Epithelial cell of proximal tubule (primary cell): Measurements from ENCODE around the gene PTPRN2. TPM values are rescaled to one million over a fixed set of nuclear protein-coding genes. Genes with fewer than 3 reads are reported as not detected.

ENCODE experiments used
- DNase-seq: peaks from one replicate; pipeline ENCODE4 v3.0.0-alpha.2; 2011; ENCODE audit warnings: low read depth
- H3K4me3 ChIP-seq: 2 replicates; pipeline ENCODE4 v1.5.1; 2011; ENCODE audit warnings: low read depth, mild to moderate bottlenecking, low read length
- CTCF ChIP-seq: conservative IDR thresholded peaks from 2 replicates; pipeline ENCODE4 v1.5.1; 2012; ENCODE audit warnings: low read depth, mild to moderate bottlenecking, low read length
- total RNA-seq: library from RNA; depleted of rRNA; stranded (reverse); fragments of >200 nt; gene quantifications from 2 replicates; pipeline ENCODE4 v1.2.3, GENCODE V29; 2015

Gene PTPRN2
- total RNA-seq, 1 donor from 2014 or later: 2.8 TPM

- TF ChIP-seq CTCF: no peak
- H3K4me3 ChIP-seq: no peak overlapping the region
- no peak for DNase-seq
Observed at GRCh38 chr7:157555944-157556641, 1031.5 kb downstream of the PTPRN2 start.

DNA sequence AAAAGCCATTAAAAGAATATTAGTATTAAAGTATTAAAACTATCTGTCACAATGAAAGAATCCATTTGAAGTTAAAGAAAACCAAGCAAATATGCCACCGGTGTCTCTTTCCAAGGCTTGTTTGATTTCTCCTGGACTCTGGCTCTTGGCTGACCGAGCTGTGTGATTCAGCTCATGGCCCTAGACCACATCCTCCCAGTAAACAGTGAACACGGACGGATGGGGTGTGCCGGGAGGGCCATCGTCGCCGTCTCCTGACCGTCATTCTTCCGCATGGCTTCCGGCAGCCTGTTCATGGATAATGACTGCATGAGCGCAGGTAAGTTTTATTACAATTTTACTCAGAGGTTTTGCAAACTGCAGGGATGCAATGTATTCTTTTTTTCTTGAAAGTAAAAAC is 1032.3 kb downstream of the PTPRN2 start:
- H3K4me3 ChIP-seq: no peak overlapping the region
- DNase-seq: no peak
- TF ChIP-seq CTCF: no peak

DNA sequence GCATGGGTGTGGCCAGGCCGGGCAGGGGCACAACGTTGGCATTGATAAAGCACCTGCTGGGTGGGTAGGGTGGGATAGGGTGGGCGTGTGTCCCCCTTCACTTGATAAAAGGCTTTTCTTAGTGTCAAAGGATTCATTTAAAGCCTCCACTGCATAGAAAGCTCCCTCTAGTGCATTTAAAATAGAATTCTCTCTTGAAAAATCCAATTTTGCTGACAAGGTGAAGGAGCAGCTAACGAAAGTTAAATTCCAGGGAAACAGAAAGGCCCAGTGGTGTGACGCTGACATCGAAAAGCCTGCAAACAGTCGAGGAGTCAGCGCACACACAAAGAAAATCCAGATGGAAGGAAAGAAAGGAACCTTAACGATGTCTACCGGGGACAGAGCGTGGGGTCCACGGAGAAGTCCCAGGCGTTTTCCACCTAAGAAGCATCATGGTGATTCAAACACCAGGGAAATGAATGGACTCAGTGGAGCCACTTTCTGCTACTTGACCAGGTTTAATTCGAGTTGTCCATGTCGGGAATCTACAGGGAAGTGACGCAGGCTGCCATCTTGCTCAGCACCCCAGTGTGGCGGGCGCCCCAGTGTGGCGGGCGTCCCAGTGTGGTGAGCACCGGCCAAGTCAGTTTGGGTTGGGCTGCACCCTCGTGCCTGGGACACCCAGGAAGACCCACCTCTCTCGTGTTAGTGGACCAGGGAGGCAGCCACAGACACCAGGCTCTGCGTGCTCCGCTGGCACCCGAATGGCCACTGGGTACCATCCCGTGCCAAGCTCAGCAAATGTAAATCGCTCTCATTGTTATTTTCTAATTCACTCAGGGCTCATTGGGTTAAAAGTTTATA is 1033.0 kb downstream of the PTPRN2 start:
- no peak for DNase-seq
- TF ChIP-seq CTCF: no peak
- H3K4me3 ChIP-seq: no peak overlapping the region

DNA sequence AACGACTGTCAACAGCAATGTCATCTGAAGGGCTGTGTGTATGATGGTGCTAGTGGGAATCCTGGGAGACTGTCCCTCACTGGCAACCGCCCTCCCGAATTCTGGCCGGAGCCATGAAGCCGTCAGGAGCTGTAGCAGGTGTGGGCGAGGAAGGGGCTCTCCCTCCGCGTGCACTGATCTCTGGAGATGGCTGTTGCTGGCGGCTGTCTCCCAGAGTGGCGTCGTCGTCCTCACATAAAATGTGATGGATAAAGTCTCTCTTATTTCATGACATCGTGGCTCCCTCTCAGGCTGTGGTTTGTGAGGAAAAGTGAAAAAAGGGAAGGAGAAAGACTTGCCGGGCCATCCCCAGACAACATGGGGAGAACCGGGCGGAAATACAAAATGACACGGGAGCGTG is 1034.4 kb downstream of the PTPRN2 start:
- H3K4me3 ChIP-seq: no peak overlapping the region
- DNase-seq: no peak
- TF ChIP-seq CTCF: no peak

GRCh38 chr7:157552295-157552993 is 1035.2 kb downstream of the PTPRN2 start:
- H3K4me3 ChIP-seq: no peak overlapping the region
- DNase-seq: no peak
- TF ChIP-seq CTCF: no peak

GRCh38 chr7:157551325-157552070 is 1036.1 kb downstream of the PTPRN2 start:
- no peak for DNase-seq
- no peak for TF ChIP-seq CTCF
- no peak overlapping the region for H3K4me3 ChIP-seq
